ENCODE measurements around the gene SLC24A3.

Gene SLC24A3

GRCh38 chr20:19244291-19244690, 31.8 kb downstream of the SLC24A3 start:
- DNase-seq: no peak

DNA sequence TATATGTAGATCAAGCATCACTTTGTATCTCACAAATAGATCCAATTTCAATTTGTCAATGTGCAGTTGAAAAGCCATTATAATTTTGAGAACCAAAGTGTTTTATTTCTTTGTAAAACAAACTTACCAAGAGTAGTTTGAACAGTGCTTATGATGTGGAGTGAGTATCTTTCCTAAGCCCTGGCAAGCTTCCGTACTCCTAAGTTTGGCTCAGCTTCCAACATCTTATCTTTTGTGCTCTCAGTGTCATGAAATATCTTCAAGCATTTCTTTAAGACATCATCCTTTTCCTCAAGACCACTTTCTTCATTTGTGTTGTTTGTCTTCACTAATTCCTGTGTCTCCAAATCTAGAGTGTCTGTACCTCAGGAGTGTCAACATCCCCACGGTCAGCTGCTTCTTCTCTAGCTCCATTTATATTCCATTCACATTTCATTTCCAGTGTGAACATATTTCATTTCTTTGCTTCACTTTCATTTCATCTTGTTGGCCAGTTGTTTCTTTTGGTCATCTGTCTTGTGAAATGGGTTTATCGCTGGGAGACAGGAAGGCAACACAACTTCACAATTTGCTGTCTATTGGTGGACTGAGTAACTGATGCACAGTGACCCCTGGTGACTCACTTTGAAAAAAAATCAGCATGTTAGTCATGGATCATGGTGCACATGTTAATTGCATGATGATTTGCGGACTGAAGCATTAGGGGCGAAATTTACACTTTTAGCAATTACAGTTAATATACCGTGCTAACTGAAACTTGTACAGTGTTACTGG, 36.9 kb downstream of the SLC24A3 start:
- no peak for DNase-seq

- DNase-seq: no peak
These were observed 37.9 kb downstream of the SLC24A3 start for GRCh38 chr20:19250346-19250745.

GRCh38 chr20:19251506-19251905, 39.1 kb downstream of the SLC24A3 start:
- no peak for DNase-seq

DNA sequence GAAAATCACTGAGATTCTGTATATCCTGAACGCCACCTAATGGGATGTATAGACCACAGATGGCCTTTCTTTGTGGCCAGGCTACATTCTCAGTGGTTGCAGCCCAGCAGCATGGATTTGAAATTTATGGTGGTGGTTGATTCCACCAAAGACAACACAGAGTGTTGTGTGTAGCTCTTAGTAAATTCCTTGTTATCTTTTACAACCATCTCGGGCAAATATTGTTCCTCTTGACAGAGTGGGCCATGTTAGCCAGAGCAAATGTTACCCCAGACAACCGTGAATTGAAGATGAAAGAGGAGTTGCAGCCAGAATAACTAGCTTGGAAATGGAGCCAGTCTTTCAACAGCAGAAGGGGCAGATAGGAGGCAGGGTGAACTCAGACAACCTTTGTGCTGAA, 39.5 kb downstream of the SLC24A3 start:
- no peak for DNase-seq

GRCh38 chr20:19252451-19253120, 40.1 kb downstream of the SLC24A3 start:
- no peak for DNase-seq

DNA sequence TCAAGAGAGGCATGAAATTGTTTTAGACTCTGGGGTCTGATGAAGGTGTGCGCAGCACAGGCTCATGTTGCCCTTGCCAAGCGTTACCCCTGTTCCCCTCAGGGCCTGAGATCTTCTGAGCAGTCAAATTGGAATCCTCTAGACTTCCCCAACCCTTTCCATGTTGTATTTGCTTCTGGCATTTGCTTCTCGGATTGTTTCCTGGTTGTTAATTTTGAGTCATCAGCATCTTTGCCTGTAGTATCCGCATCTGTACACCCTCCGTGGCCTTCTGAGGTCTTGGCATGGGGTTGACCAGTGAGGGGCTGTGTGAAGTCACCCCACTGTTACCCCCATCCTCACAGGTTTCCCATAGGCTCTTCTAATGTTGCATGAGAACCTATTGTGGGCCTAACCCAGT, 40.9 kb downstream of the SLC24A3 start:
- no peak for DNase-seq

- DNase-seq: no peak
These were observed 41.7 kb downstream of the SLC24A3 start for GRCh38 chr20:19253916-19254820.

GRCh38 chr20:19254956-19255355, 42.5 kb downstream of the SLC24A3 start:
- DNase-seq: no peak

DNA sequence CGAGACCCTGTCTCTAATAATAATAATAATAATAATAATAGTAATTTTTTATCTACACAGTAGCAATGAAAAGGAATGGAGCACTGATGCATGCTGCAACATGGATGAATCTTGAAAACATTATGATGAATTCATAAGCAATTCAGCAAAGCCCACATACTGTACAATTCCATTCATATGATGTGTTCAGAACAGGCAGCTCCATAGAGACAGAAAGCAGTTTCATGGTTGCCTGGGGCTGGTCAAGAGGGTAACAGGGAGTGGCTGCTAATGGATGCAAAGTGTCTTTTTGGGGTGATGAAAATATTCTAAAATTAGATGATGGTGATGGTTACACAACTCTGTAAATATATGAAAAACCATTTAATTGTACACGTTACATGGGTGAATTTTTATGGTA, 43.6 kb downstream of the SLC24A3 start:
- no peak for DNase-seq

DNA sequence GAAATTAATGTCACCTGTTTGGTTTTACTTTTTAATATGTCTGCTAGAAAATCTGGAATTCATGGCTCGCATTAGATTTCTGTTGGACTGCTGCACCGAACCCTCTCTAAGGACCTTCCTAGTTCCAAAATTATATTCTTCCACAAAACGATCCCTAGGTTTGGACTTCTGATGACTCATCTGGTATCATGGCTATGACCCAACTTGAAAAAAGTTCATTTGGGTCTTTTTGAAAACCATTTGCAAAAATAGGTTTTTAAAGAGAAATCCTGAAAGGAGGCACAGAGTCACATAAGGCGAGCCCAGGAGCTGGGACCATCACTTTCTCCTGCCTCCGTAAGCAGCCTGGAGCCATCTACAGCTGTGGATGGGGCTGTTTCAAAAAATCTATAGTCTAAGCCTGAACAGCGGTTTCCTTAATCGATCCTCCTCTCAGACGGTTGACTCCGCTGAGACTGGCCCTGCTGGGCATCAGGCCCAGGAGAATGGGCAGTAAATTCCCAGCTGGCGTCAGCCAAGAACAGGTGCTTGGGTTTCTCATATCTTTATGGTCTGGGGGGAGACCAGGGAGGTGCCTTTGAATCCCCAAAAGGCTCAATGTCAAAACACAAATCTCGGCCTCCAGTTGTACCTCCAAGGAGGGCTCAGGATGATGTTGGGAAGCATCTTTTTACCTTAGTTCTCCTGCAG, 44.6 kb downstream of the SLC24A3 start:
- DNase-seq: no peak

- no peak for DNase-seq
These were observed 45.4 kb downstream of the SLC24A3 start for GRCh38 chr20:19257865-19258264.

DNA sequence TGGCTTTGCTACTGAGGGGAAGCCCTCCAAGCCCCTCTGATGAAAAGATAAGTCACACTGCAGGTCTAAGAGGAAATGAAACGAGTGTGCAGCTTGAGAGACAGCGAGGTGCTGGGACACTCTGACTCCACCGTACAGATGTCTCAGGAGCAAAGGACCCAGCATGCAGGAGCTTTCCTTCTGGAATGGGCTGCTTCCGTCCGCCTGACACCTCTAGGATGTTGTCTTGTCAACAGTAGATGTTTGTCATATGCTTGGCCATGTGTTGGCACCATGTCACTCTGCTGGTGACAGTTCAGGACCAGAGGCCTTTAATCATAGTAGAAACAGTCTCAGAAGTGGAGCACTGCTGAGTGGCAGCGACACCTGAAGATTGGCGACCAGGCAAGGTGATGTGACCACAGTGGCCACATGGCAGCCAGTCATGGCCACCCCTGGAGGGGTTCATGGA, 46.7 kb downstream of the SLC24A3 start:
- DNase-seq: no peak

DNA sequence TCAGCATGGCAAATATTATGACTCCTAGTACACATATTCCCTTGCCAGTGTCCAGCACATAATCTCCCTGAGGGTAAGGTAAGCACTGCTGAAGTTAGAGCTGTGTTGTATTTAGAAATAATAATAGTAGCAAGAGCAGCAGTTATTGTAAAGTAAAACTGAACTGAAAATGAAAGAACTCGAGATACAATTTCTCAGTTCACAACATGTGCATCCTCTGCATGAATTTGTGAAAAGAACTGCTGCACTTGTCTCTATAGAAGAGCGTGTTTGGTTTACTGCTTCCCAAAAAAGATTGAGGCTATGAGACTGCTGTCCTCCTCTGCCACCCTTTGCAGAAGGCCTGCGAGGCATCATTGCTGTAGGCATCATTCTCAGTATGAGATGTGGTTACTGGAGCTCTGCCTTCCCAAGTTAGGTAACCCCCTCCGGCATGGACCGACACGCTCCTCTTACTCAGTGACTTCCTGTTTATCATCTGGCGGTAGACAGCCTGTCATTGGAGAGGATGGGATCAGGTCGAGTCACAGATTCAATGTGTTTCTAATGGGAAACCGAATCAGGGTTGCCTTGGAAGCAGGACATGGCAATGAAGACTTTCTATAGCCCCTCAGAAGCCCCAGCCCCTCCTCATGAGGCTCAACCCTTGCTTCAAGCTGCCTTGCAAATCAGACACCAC, 48.1 kb downstream of the SLC24A3 start:
- no peak for DNase-seq

- no peak for DNase-seq
These were observed 51.7 kb downstream of the SLC24A3 start for GRCh38 chr20:19264191-19264590.

DNA sequence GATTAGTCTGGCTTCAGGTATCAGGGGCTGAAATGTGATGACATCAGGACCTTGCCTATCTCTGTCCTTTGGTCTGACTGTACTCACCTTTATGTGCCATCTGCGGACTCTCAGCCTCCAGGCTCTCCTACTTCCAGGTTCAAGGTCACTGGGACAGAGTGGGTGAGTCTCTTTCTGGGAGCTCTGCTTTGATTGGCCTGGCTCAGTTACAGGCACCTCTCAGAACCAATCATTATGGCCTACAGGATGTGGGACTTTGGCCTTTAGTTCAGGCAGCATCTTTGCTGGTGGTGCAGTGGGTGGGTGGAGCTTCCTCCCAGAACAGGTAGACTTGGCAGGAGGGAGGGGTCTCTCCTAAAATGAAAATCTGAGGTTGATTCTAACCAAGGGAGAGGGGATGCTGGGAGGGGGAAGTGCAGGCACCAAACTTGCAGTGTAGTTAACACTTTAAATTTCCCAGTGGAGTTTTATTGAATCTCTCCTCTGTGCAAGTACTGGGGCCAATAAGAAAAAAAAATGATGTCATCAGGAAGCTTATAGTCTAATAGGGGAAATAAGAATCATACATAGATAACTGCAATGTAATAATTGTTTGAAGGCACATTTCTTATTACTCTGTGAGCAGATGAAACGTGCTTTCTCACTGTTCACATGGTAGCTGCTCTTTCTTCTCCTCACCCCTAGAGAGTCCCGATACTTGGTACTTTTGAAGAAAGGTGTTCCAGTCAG, 53.4 kb downstream of the SLC24A3 start:
- no peak for DNase-seq

DNA sequence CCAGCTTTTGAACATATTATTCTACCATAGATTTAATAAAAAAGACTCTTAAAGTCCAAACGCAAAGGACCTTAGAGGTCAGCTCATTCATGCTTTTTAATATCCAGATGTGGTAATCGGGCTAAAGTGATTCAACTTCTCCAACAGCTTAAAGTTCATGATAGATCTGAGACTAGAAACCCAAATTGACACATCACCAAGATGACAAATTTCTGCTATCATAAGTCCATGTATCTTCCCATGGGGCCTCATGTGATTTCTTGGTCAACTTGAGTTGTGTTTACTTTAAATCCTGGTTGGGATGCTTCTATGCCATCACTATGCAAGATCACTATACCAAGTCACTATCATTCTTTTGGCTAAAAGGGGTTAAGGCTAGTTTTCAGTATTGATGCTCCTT, 56.0 kb downstream of the SLC24A3 start:
- no peak for DNase-seq

GRCh38 chr20:19269737-19270340, 57.4 kb downstream of the SLC24A3 start:
- no peak for DNase-seq

- no peak for DNase-seq
These were observed 59.6 kb downstream of the SLC24A3 start for GRCh38 chr20:19271879-19272651.

- no peak for DNase-seq
These were observed 60.7 kb downstream of the SLC24A3 start for GRCh38 chr20:19272976-19273654.
